ENCODE data around the gene SLC9A3. TPM values are rescaled to one million over a fixed set of nuclear protein-coding genes. Genes with fewer than 3 reads are reported as not detected.

The SLC9A3 gene
- total and polyA plus RNA-seq, 2 of the 13 experiments (the other 11 are each of a cell fraction or from before 2014, with no cell fraction given), result 1.5 to 1.8 TPM

- TF ChIP-seq PBX2 (CRISPR knock-in tag; IDR thresholded peaks at IDR 0.05), result no peak
- TF ChIP-seq ASH2L (IDR thresholded peaks at IDR 0.05; ENCODE audit: insufficient read length, low read depth, low read length), result peak; percentile 8
- TF ChIP-seq MAFF (IDR thresholded peaks at IDR 0.05; ENCODE audit: low read depth, low read length), result no peak
- no peak for TF ChIP-seq ZNF329 (CRISPR knock-in tag; IDR thresholded peaks at IDR 0.05; ENCODE audit: low read depth)
- peak; percentile 76 for TF ChIP-seq ZNF281 (CRISPR knock-in tag; IDR thresholded peaks at IDR 0.05; ENCODE audit: borderline replicate concordance)
- TF ChIP-seq FOXP1 (IDR thresholded peaks at IDR 0.05), result no peak
- no peak for TF ChIP-seq FOXP1 (CRISPR knock-in tag; IDR thresholded peaks at IDR 0.05)
- no peak for TF ChIP-seq ZNF768 (CRISPR knock-in tag; IDR thresholded peaks at IDR 0.05)
- no peak for TF ChIP-seq ZBTB8A (CRISPR knock-in tag; IDR thresholded peaks at IDR 0.05; ENCODE audit: borderline replicate concordance, low read depth)
- TF ChIP-seq ZNF678 (CRISPR knock-in tag; IDR thresholded peaks at IDR 0.05), result no peak; the same call in 1 of the 2 replicates
- no peak for TF ChIP-seq RERE (CRISPR knock-in tag; IDR thresholded peaks at IDR 0.05; ENCODE audit: low read depth)
- TF ChIP-seq NFKB2 (CRISPR knock-in tag; IDR thresholded peaks at IDR 0.05; ENCODE audit: borderline replicate concordance), result no peak
- no peak for TF ChIP-seq ZNF354B (CRISPR knock-in tag; IDR thresholded peaks at IDR 0.05)
- TF ChIP-seq ZNF839 (CRISPR knock-in tag; IDR thresholded peaks at IDR 0.05; ENCODE audit: borderline replicate concordance), result peak; percentile 54; the same call in 1 of the 2 replicates
- no peak for TF ChIP-seq TFDP2 (CRISPR knock-in tag; IDR thresholded peaks at IDR 0.05)
- TF ChIP-seq KLF12 (CRISPR knock-in tag; IDR thresholded peaks at IDR 0.05; ENCODE audit: borderline replicate concordance), result no peak
These were observed 9.2 kb upstream of the SLC9A3 start (continued) for GRCh38 chr5:533243-533954.

Measured in HepG2 (cell line).